Hepatocyte (in vitro differentiated cells): ENCODE results near the gene KIFC3.

Experiments used
- EZH2 ChIP-seq: fragments of 200-600 bp; sonication (generic); IDR thresholded peaks from 2 replicates; pipeline ENCODE4 v1.6.1; 2016; ENCODE audit warnings: antibody characterized with exemption, mild to moderate bottlenecking, borderline replicate concordance
- TF ChIP-seq, protein P1 (sequence below): fragments of 200-600 bp; sonication (generic); IDR thresholded peaks from 2 replicates; pipeline ENCODE4 v1.5.1; 2016; ENCODE audit warnings: antibody characterized with exemption, mild to moderate bottlenecking; ENCODE audit not compliant: poor library complexity

GRCh38 chr16:57720142-57720575 is 82.1 kb downstream of the KIFC3 start:
- TF ChIP-seq, protein P1, sequence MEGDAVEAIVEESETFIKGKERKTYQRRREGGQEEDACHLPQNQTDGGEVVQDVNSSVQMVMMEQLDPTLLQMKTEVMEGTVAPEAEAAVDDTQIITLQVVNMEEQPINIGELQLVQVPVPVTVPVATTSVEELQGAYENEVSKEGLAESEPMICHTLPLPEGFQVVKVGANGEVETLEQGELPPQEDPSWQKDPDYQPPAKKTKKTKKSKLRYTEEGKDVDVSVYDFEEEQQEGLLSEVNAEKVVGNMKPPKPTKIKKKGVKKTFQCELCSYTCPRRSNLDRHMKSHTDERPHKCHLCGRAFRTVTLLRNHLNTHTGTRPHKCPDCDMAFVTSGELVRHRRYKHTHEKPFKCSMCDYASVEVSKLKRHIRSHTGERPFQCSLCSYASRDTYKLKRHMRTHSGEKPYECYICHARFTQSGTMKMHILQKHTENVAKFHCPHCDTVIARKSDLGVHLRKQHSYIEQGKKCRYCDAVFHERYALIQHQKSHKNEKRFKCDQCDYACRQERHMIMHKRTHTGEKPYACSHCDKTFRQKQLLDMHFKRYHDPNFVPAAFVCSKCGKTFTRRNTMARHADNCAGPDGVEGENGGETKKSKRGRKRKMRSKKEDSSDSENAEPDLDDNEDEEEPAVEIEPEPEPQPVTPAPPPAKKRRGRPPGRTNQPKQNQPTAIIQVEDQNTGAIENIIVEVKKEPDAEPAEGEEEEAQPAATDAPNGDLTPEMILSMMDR: peak; percentile 65
- TF ChIP-seq EZH2: no peak
